Progenitor cell of endocrine pancreas (in vitro differentiated cells): ENCODE results near the gene DEPDC1B. TPM values are rescaled to one million over a fixed set of nuclear protein-coding genes. Genes with fewer than 3 reads are reported as not detected.

Experiments used
- DNase-seq: peaks from one replicate; pipeline ENCODE4 v3.0.0; 2021; ENCODE audit warnings: low spot score; ENCODE audit not compliant: unreplicated experiment
- H3K27ac Mint-ChIP-seq: 2 replicates; pipeline ENCODE4 v1.8.0; 2021; ENCODE audit warnings: mild to moderate bottlenecking, moderate library complexity, mixed read lengths
- H3K27me3 Mint-ChIP-seq: 2 replicates; pipeline ENCODE4 v1.8.0; 2021; ENCODE audit warnings: mixed read lengths
- H3K36me3 Mint-ChIP-seq: 2 replicates; pipeline ENCODE4 v1.8.0; 2022; ENCODE audit warnings: mixed read lengths; ENCODE audit not compliant: insufficient read depth
- H3K4me1 Mint-ChIP-seq: 2 replicates; pipeline ENCODE4 v1.8.0; 2021; ENCODE audit warnings: low read depth, mixed read lengths
- H3K4me3 Mint-ChIP-seq: 2 replicates; pipeline ENCODE4 v1.8.0; 2021; ENCODE audit warnings: low read depth, mild to moderate bottlenecking, moderate library complexity, mixed read lengths
- H3K9me3 Mint-ChIP-seq: 2 replicates; pipeline ENCODE4 v1.8.0; 2021; ENCODE audit warnings: low read depth, mixed read lengths
- CTCF ChIP-seq: fragments of 200-600 bp; sonication (generic); IDR thresholded peaks from one replicate; pipeline ENCODE4 v1.5.0; 2021; ENCODE audit warnings: antibody characterized with exemption, mild to moderate bottlenecking; ENCODE audit not compliant: unreplicated experiment
- total RNA-seq: library from RNA; stranded (reverse); gene quantifications from 2 replicates; pipeline ENCODE4 v1.2.1, GENCODE V29; 2021

DEPDC1B gene
- total RNA-seq, 1 donor from 2014 or later: 37.0 TPM

- Mint-ChIP-seq H3K27me3 (no peaks in the 10 kb centered on the region), H3K9me3 (peaks cover 12% of the 10 kb centered on the region), H3K27ac (peak overlapping the region; percentile 27), H3K36me3 (peaks cover 13% of the 10 kb centered on the region), H3K4me1 (peaks cover 57% of the 10 kb centered on the region), H3K4me3 (no peak overlapping the region)
- DNase-seq: no peak
- TF ChIP-seq CTCF: no peak
These were observed 29.2 kb downstream of the DEPDC1B start for GRCh38 chr5:60670749-60671148.

GRCh38 chr5:60668686-60669304, 31.2 kb downstream of the DEPDC1B start:
- peaks cover 23% of the 10 kb centered on the region for H3K36me3 Mint-ChIP-seq
- H3K27me3 Mint-ChIP-seq: no peaks in the 10 kb centered on the region
- peak; percentile 83 for TF ChIP-seq CTCF
- H3K4me3 Mint-ChIP-seq: no peak overlapping the region
- H3K27ac Mint-ChIP-seq: no peak overlapping the region
- no peak for DNase-seq
- peaks cover 40% of the 10 kb centered on the region for H3K4me1 Mint-ChIP-seq
- H3K9me3 Mint-ChIP-seq: peaks cover 12% of the 10 kb centered on the region

GRCh38 chr5:60651872-60652620, 47.9 kb downstream of the DEPDC1B start:
- Mint-ChIP-seq H3K36me3 (peaks cover 31% of the 10 kb centered on the region), H3K9me3 (peaks cover 38% of the 10 kb centered on the region), H3K27ac (no peak overlapping the region), H3K4me1 (peaks cover 3% of the 10 kb centered on the region), H3K4me3 (no peak overlapping the region), H3K27me3 (no peaks in the 10 kb centered on the region)
- DNase-seq: no peak
- no peak for TF ChIP-seq CTCF

GRCh38 chr5:60649288-60649917, 50.6 kb downstream of the DEPDC1B start:
- peak; percentile 69 for TF ChIP-seq CTCF
- H3K27me3 Mint-ChIP-seq: no peaks in the 10 kb centered on the region
- peaks cover 3% of the 10 kb centered on the region for H3K4me1 Mint-ChIP-seq
- DNase-seq: no peak
- no peak overlapping the region for H3K27ac Mint-ChIP-seq
- H3K4me3 Mint-ChIP-seq: no peak overlapping the region
- peaks cover 17% of the 10 kb centered on the region for H3K9me3 Mint-ChIP-seq
- H3K36me3 Mint-ChIP-seq: peaks cover 16% of the 10 kb centered on the region

- Mint-ChIP-seq H3K36me3 (peaks cover 14% of the 10 kb centered on the region), H3K4me1 (peaks cover 3% of the 10 kb centered on the region), H3K27me3 (no peaks in the 10 kb centered on the region), H3K4me3 (no peak overlapping the region), H3K27ac (no peak overlapping the region), H3K9me3 (peaks cover 4% of the 10 kb centered on the region)
- no peak for TF ChIP-seq CTCF
- no peak for DNase-seq
These were observed 51.8 kb downstream of the DEPDC1B start for GRCh38 chr5:60648175-60648574.
